Uterus (tissue), 4 donors: Measurements from ENCODE around the gene PIP4K2A. TPM values are rescaled to one million over a fixed set of nuclear protein-coding genes. Genes with fewer than 3 reads are reported as not detected.
A peak's percentile ranks its signal among the peaks of the same experiment; 100 is the strongest.

Source experiments
- DNase-seq, 2 donors: peaks; one replicate each; pipeline ENCODE4 v3.0.0-alpha.2; 2019 to 2020
- H3K27ac ChIP-seq, 2 donors: fragments of 200-600 bp; sonication (generic); 1 replicate in 1 of 2; 2 replicates in 1 of 2; pipeline ENCODE4 v1.5.1; 2016 to 2018
- H3K27me3 ChIP-seq, 2 donors: fragments of 200-600 bp; sonication (generic); one replicate each; pipeline ENCODE4 v1.5.1; 2018 to 2019; ENCODE audit warnings: control low read depth in 1 of 2
- H3K36me3 ChIP-seq, 2 donors: fragments of 200-600 bp; sonication (generic); one replicate each; pipeline ENCODE4 v1.5.1; 2019; ENCODE audit warnings: control low read depth in 1 of 2
- H3K4me1 ChIP-seq, 2 donors: fragments of 200-600 bp; sonication (generic); one replicate each; pipeline ENCODE4 v1.5.1; 2018 to 2019; ENCODE audit warnings: control low read depth in 1 of 2
- H3K4me3 ChIP-seq, 2 donors: fragments of 200-600 bp; sonication (generic); 1 replicate in 1 of 2; 2 replicates in 1 of 2; pipeline ENCODE4 v1.5.1; 2018 to 2019; ENCODE audit warnings: mild to moderate bottlenecking in 1 of 2
- H3K9me3 ChIP-seq, 2 donors: fragments of 200-600 bp; sonication (generic); one replicate each; pipeline ENCODE4 v1.5.1; 2019; ENCODE audit warnings: control low read depth in 1 of 2
- CTCF ChIP-seq, 4 experiments: fragments of 200-600 bp in 2 of 4; fragments of 450-650 bp in 2 of 4; sonication (generic) in 2 of 4; IDR thresholded peaks; one replicate each; pipeline ENCODE4 v1.5.1; 2016 to 2019; ENCODE audit warnings: antibody characterized with exemption in 4 of 4, mild to moderate bottlenecking in 2 of 4, moderate library complexity in 1 of 4
- POLR2A ChIP-seq, 2 donors: fragments of 450-650 bp; IDR thresholded peaks; one replicate each; pipeline ENCODE4 v1.6.1; 2016; ENCODE audit warnings: antibody characterized with exemption in 2 of 2, mild to moderate bottlenecking in 1 of 2, moderate library complexity in 1 of 2
- intact Hi-C: fragments of 100-400 bp; cut with DNase I; formaldehyde crosslinking; loops from one replicate; pipeline ENCODE4 v1.15.1; 2023; ENCODE audit warnings: low total_unique reads
- total RNA-seq, 4 donors: library from RNA; depleted of rRNA in 3 of 4; stranded (reverse); fragments of >200 nt in 3 of 4; gene quantifications; one replicate each; pipeline versions ENCODE4 v1.1.0 to v1.2.4, GENCODE V29; 2014 to 2023
- donor health status: DM: yes; HTN: yes; CAD: no.

PIP4K2A gene
- total RNA-seq, 4 donors from 2014 or later, result 17.4 to 42.4 (median 22.0) TPM

DNA sequence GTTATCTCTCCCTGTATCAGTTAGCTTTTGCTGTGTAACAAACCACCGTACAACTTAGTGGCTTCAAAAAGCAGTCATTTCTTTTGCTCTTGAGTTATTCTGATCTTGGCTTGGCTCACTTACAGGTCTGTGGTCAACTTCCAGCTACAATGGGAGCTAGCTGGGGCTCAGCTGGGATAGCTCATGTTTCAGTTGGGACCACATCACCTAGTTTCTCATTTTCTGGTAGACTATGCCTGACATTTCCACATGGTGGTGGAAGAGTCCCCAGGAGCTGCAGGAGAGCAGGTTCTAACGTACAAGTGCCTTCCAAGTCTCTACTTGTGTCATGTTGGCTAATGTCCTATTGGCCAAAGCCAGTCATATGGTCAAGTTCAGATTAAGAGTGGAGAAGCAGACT is 25.8 kb upstream of the PIP4K2A start:
- no peaks in the 10 kb centered on the region for H3K36me3 ChIP-seq
- H3K9me3 ChIP-seq, result no peaks in the 10 kb centered on the region
- DNase-seq, result no peak
- no peak for TF ChIP-seq POLR2A (IDR thresholded peaks at IDR 0.05)
- TF ChIP-seq CTCF (IDR thresholded peaks at IDR 0.05), result no peak
- no peak overlapping the region for H3K4me3 ChIP-seq
- H3K27ac ChIP-seq, result no peak overlapping the region
- intact Hi-C loops, result no loop called here
- H3K27me3 ChIP-seq, result no peaks in the 10 kb centered on the region
- no peaks in the 10 kb centered on the region for H3K4me1 ChIP-seq

DNA sequence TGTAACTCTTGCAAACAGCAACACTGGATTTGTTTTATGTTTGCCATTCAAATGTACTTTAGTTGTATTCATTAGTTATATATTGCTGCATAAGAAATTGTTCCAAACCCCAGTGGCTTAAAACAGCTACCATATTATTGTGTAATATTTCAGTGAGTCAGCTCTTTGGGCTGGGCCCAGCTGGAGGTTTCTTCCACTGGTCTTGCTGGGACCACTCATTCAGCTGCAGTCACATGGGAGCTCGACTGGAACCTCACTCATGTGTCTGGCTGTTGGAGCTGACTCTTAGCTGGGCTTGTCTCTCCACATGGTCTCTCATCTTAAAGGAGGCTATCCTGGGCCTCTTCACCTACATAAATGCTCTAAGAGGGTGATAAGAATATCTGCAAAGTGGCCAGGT is 23.2 kb upstream of the PIP4K2A start:
- DNase-seq, result peak in 1 of 2 donors; percentile 18
- no peak overlapping the region for H3K27ac ChIP-seq
- no peak overlapping the region for H3K4me3 ChIP-seq
- H3K36me3 ChIP-seq, result no peaks in the 10 kb centered on the region
- TF ChIP-seq POLR2A (IDR thresholded peaks at IDR 0.05) (no peak), CTCF (IDR thresholded peaks at IDR 0.05) (no peak)
- no peaks in the 10 kb centered on the region for H3K9me3 ChIP-seq
- H3K27me3 ChIP-seq, result no peaks in the 10 kb centered on the region
- H3K4me1 ChIP-seq, result no peaks in the 10 kb centered on the region
- intact Hi-C loops, result no loop called here

DNA sequence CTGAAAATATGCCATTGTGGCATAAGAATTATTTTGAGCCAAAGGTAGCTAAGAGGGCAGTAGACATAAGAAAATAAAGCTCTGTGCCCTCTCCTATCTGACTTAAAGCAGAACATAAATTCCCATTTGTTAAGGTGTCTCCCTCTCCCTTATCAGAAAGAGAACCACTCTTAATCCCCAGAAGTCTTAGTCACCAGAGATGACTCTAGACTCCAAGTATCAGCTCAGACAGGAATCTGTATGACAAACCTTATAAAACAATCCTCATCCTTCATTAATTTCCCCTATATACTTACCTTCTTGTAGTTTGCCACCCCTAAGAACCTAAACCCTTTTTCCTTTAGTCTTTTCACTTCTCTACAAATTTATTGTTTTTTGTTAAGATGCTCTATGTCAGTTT is 21.8 kb upstream of the PIP4K2A start:
- Histone ChIP-seq H3K9me3 (no peaks in the 10 kb centered on the region), H3K4me3 (no peak overlapping the region), H3K27ac (no peak overlapping the region), H3K4me1 (no peaks in the 10 kb centered on the region), H3K36me3 (no peaks in the 10 kb centered on the region), H3K27me3 (no peaks in the 10 kb centered on the region)
- intact Hi-C loops, result no loop called here
- no peak for DNase-seq
- TF ChIP-seq CTCF (IDR thresholded peaks at IDR 0.05), result no peak
- no peak for TF ChIP-seq POLR2A (IDR thresholded peaks at IDR 0.05)

GRCh38 chr10:22733992-22734391 is 19.6 kb upstream of the PIP4K2A start:
- intact Hi-C loops, result no loop called here
- no peak for TF ChIP-seq CTCF (IDR thresholded peaks at IDR 0.05)
- no peak for TF ChIP-seq POLR2A (IDR thresholded peaks at IDR 0.05)
- no peak for DNase-seq
- Histone ChIP-seq H3K4me1 (no peaks in the 10 kb centered on the region), H3K27ac (no peak overlapping the region), H3K27me3 (no peaks in the 10 kb centered on the region), H3K4me3 (no peak overlapping the region), H3K36me3 (no peaks in the 10 kb centered on the region), H3K9me3 (no peaks in the 10 kb centered on the region)

GRCh38 chr10:22727663-22728062 is 13.3 kb upstream of the PIP4K2A start:
- intact Hi-C loops, result no loop called here
- H3K9me3 ChIP-seq, result no peaks in the 10 kb centered on the region
- no peak overlapping the region for H3K4me3 ChIP-seq

More at GRCh38 chr10:22727663-22728062, 13.3 kb upstream of the PIP4K2A start:
- DNase-seq, result no peak
- Histone ChIP-seq H3K27me3 (no peaks in the 10 kb centered on the region), H3K4me1 (no peaks in the 10 kb centered on the region), H3K27ac (no peak overlapping the region), H3K36me3 (no peaks in the 10 kb centered on the region)
- no peak for TF ChIP-seq CTCF (IDR thresholded peaks at IDR 0.05)
- TF ChIP-seq POLR2A (IDR thresholded peaks at IDR 0.05), result no peak
